Astrocyte (in vitro differentiated cells and primary cell): ENCODE measurements around the gene CD34. TPM values are rescaled to one million over a fixed set of nuclear protein-coding genes. Genes with fewer than 3 reads are reported as not detected.

Experiments used
- DNase-seq: peaks from one replicate; pipeline ENCODE4 v3.0.0-alpha.2; 2010; ENCODE audit warnings: low read depth
- FAIRE-seq: peaks from 2 replicates; lab custom pipeline; 2011; peaks lifted over from hg19 to GRCh38; lab: Jason Lieb, UNC
- H2AFZ ChIP-seq: 2 replicates; pipeline ENCODE4 v1.6.0; 2012; ENCODE audit warnings: low read depth, low read length, inconsistent platforms
- H3K27ac ChIP-seq: 2 replicates; pipeline ENCODE4 v1.5.1; 2011; ENCODE audit warnings: low read depth, low read length, inconsistent platforms
- H3K27me3 ChIP-seq: 2 replicates; pipeline ENCODE4 v1.6.0; 2011; ENCODE audit warnings: low read length, inconsistent platforms; ENCODE audit not compliant: insufficient read depth
- H3K36me3 ChIP-seq: 2 replicates; pipeline ENCODE4 v1.5.1; 2011; ENCODE audit warnings: low read length, inconsistent platforms; ENCODE audit not compliant: insufficient read depth
- H3K4me1 ChIP-seq: 2 replicates; pipeline ENCODE4 v1.5.1; 2011; ENCODE audit warnings: low read length, inconsistent platforms; ENCODE audit not compliant: insufficient read depth
- H3K4me2 ChIP-seq: 2 replicates; pipeline ENCODE4 v1.6.0; 2012; ENCODE audit warnings: low read length, inconsistent platforms
- H3K4me3 ChIP-seq: 2 replicates; pipeline ENCODE4 v1.5.1; 2011; ENCODE audit warnings: low read depth, mild to moderate bottlenecking, low read length, inconsistent platforms; ENCODE audit not compliant: insufficient read depth
- H3K79me2 ChIP-seq: 2 replicates; pipeline ENCODE4 v1.6.0; 2012; ENCODE audit warnings: mild to moderate bottlenecking, low read length, inconsistent platforms; ENCODE audit not compliant: insufficient read depth
- H3K9ac ChIP-seq: 2 replicates; pipeline ENCODE4 v1.6.0; 2012; ENCODE audit warnings: mild to moderate bottlenecking, low read length, inconsistent platforms
- H3K9me3 ChIP-seq: 2 replicates; pipeline ENCODE4 v1.5.1; 2012; ENCODE audit warnings: low read depth, mild to moderate bottlenecking, low read length, inconsistent platforms; ENCODE audit not compliant: insufficient read depth
- H4K20me1 ChIP-seq: 2 replicates; pipeline ENCODE4 v1.6.0; 2012; ENCODE audit warnings: low read length, inconsistent platforms; ENCODE audit not compliant: insufficient read depth
- H3K27ac Mint-ChIP-seq: one replicate; pipeline ENCODE4 v1.8.0; 2021; ENCODE audit warnings: mild to moderate bottlenecking, mixed read lengths; ENCODE audit not compliant: unreplicated experiment
- H3K27me3 Mint-ChIP-seq: one replicate; pipeline ENCODE4 v1.8.0; 2021; ENCODE audit warnings: low read depth, mixed read lengths; ENCODE audit not compliant: unreplicated experiment
- H3K36me3 Mint-ChIP-seq: one replicate; pipeline ENCODE4 v1.8.0; 2021; ENCODE audit warnings: low read depth, mixed read lengths; ENCODE audit not compliant: unreplicated experiment
- H3K4me1 Mint-ChIP-seq: one replicate; pipeline ENCODE4 v1.8.0; 2021; ENCODE audit warnings: low read depth, mixed read lengths; ENCODE audit not compliant: unreplicated experiment
- H3K4me3 Mint-ChIP-seq: one replicate; pipeline ENCODE4 v1.8.0; 2021; ENCODE audit warnings: mild to moderate bottlenecking, moderate library complexity, mixed read lengths; ENCODE audit not compliant: unreplicated experiment
- H3K9me3 Mint-ChIP-seq: one replicate; pipeline ENCODE4 v1.8.0; 2021; ENCODE audit warnings: mild to moderate bottlenecking, mixed read lengths; ENCODE audit not compliant: unreplicated experiment
- EZH2 ChIP-seq: IDR thresholded peaks from 2 replicates; pipeline ENCODE4 v1.6.1; 2012; ENCODE audit warnings: mild to moderate bottlenecking, low read length, inconsistent platforms; ENCODE audit not compliant: insufficient read depth
- total RNA-seq: library from RNA; stranded (reverse); gene quantifications from 2 replicates; pipeline ENCODE4 v1.2.1, GENCODE V29; 2021
- TF ChIP-seq, protein P1 (sequence below): IDR thresholded peaks from 2 replicates; pipeline ENCODE4 v1.5.1; 2011; ENCODE audit warnings: low read depth, mild to moderate bottlenecking, inconsistent platforms, low read length, moderate library complexity; ENCODE audit not compliant: insufficient read depth

CD34 gene
- total RNA-seq, 1 donor from 2014 or later, result 0.45 TPM

GRCh38 chr1:207869859-207870258 lies 41.1 kb downstream of the CD34 start:
- Histone ChIP-seq H2AFZ (no peak overlapping the region), H3K4me1 (peaks cover 7% of the 10 kb centered on the region), H4K20me1 (no peaks in the 10 kb centered on the region), H3K4me3 (no peak overlapping the region), H3K27me3 (no peaks in the 10 kb centered on the region), H3K36me3 (no peaks in the 10 kb centered on the region), H3K9me3 (no peaks in the 10 kb centered on the region), H3K79me2 (peaks cover 4% of the 10 kb centered on the region), H3K27ac (no peak overlapping the region), H3K4me2 (no peak overlapping the region), H3K9ac (no peak overlapping the region)
- DNase-seq (no peak), FAIRE-seq (no peak)
- Mint-ChIP-seq H3K9me3 (no peaks in the 10 kb centered on the region), H3K27me3 (peaks cover 32% of the 10 kb centered on the region), H3K4me3 (peak overlapping the region; percentile 31), H3K36me3 (peaks cover 4% of the 10 kb centered on the region), H3K27ac (no peak overlapping the region), H3K4me1 (peaks cover 1% of the 10 kb centered on the region)
- TF ChIP-seq EZH2, result no peak
- TF ChIP-seq, protein P1, sequence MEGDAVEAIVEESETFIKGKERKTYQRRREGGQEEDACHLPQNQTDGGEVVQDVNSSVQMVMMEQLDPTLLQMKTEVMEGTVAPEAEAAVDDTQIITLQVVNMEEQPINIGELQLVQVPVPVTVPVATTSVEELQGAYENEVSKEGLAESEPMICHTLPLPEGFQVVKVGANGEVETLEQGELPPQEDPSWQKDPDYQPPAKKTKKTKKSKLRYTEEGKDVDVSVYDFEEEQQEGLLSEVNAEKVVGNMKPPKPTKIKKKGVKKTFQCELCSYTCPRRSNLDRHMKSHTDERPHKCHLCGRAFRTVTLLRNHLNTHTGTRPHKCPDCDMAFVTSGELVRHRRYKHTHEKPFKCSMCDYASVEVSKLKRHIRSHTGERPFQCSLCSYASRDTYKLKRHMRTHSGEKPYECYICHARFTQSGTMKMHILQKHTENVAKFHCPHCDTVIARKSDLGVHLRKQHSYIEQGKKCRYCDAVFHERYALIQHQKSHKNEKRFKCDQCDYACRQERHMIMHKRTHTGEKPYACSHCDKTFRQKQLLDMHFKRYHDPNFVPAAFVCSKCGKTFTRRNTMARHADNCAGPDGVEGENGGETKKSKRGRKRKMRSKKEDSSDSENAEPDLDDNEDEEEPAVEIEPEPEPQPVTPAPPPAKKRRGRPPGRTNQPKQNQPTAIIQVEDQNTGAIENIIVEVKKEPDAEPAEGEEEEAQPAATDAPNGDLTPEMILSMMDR, result no peak

DNA sequence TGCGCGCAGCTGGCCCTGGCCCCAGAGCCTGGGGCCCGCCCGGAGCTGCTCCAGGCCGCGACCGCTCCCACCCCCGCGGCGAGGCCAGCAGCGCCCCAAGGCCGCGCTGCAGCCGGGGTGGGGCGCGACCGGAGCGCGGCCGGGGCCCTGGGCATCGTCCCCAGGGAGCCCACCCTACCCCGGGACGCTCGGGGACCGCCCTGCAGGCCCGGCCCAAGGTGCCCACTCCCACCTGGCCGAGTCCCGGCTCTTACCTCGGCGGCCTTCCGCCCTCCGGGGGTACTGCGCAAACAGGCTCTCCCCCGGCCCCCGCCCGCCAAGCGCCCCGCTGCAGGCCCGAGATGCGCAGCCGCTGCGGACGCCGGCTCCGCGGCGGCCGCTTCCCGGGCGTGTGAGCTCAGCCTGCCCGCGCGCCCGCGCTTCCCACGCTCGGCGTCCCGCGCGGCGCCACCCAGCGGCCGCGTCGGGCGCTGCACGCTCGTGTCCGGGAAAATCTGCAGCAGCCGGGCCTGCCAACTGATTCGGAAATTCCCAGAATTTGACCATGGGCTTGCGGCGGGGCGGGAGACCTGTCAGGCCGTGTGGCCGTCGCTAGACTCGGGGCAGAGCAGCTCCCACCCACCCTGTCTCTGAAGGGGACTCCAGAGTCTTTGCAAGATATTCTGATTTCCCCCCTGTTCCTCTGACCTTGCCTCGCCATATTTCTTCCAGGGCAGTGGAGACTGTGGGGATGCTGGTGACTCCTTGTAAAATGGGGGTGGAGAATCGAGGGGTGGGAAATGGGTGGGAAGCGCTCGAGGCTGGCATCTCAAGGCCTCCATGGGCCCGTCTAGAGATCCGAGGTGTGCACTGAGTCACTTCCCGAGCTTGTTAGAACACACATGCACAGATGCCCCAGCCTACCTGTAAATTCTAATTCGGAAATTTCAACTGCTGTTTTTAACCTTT lies 41.9 kb downstream of the CD34 start:
- Histone ChIP-seq H3K27ac (no peak overlapping the region), H3K4me2 (peak overlapping the region; percentile 96), H3K27me3 (no peaks in the 10 kb centered on the region), H4K20me1 (no peaks in the 10 kb centered on the region), H3K79me2 (peaks cover 4% of the 10 kb centered on the region), H3K9me3 (no peaks in the 10 kb centered on the region), H3K9ac (peak overlapping the region; percentile 78), H3K36me3 (no peaks in the 10 kb centered on the region), H3K4me1 (peaks cover 7% of the 10 kb centered on the region), H3K4me3 (peak overlapping the region; percentile 64), H2AFZ (peak overlapping the region; percentile 90)
- Mint-ChIP-seq H3K4me3 (peak overlapping the region; percentile 81), H3K9me3 (no peaks in the 10 kb centered on the region), H3K4me1 (peaks cover 1% of the 10 kb centered on the region), H3K36me3 (peaks cover 5% of the 10 kb centered on the region), H3K27ac (no peak overlapping the region), H3K27me3 (peaks cover 32% of the 10 kb centered on the region)
- FAIRE-seq (no peak), DNase-seq (peak; percentile 31)
- TF ChIP-seq EZH2, result no peak
- TF ChIP-seq, protein P1, result peak; percentile 64
